Fibroblast of lung (primary cell): ENCODE measurements around the gene LZTR1. TPM values are rescaled to one million over a fixed set of nuclear protein-coding genes. Genes with fewer than 3 reads are reported as not detected.
"Not testable (repeated sequence)": the region's sequence is repeated elsewhere in the genome, so short reads cannot be mapped to it uniquely, and the experiment has no call there.

Experiments
- DNase-seq, 2 donors: peaks; one replicate each; pipeline versions ENCODE4 v3.0.0 to v3.0.0-alpha.2; 2010; ENCODE audit warnings: low read depth in 2 of 2
- H2AFZ ChIP-seq: 2 replicates; pipeline ENCODE4 v1.5.1; 2012; ENCODE audit warnings: low read length, control low read depth, inconsistent platforms
- H3K27ac ChIP-seq: 2 replicates; pipeline ENCODE4 v1.5.1; 2011; ENCODE audit warnings: low read length, control low read depth; ENCODE audit not compliant: insufficient read depth
- H3K27me3 ChIP-seq: 2 replicates; pipeline ENCODE4 v1.5.1; 2011; ENCODE audit warnings: mild to moderate bottlenecking, low read length; ENCODE audit not compliant: control insufficient read depth, insufficient read depth
- H3K36me3 ChIP-seq: 2 replicates; pipeline ENCODE4 v1.5.1; 2011; ENCODE audit warnings: low read length; ENCODE audit not compliant: control insufficient read depth, insufficient read depth
- H3K4me1 ChIP-seq: 2 replicates; pipeline ENCODE4 v1.5.1; 2011; ENCODE audit warnings: low read length; ENCODE audit not compliant: control insufficient read depth, insufficient read depth; ENCODE audit errors: extremely low read depth
- H3K4me2 ChIP-seq: 2 replicates; pipeline ENCODE4 v1.5.1; 2011; ENCODE audit warnings: low read length, control low read depth; ENCODE audit not compliant: insufficient read depth; ENCODE audit errors: extremely low read depth
- H3K4me3 ChIP-seq, 4 experiments: fragments of 200-600 bp in 1 of 4; sonication (generic) in 1 of 4; replicated peaks in 1 of 4; 2 replicates each; pipeline ENCODE4 v1.5.1; 2011 to 2016; ENCODE audit warnings: low read length in 4 of 4, low read depth in 3 of 4, mild to moderate bottlenecking in 3 of 4, control low read depth in 2 of 4, inconsistent platforms in 1 of 4, mixed read lengths in 1 of 4; ENCODE audit not compliant: insufficient read depth in 1 of 4; ENCODE audit errors: control extremely low read depth in 1 of 4
- H3K79me2 ChIP-seq: 2 replicates; pipeline ENCODE4 v1.5.1; 2012; ENCODE audit warnings: mild to moderate bottlenecking, low read length, inconsistent platforms; ENCODE audit not compliant: control insufficient read depth, insufficient read depth
- H3K9ac ChIP-seq: 2 replicates; pipeline ENCODE4 v1.5.1; 2011; ENCODE audit warnings: mild to moderate bottlenecking, low read length, control low read depth; ENCODE audit not compliant: insufficient read depth
- H3K9me3 ChIP-seq: 2 replicates; pipeline ENCODE4 v1.5.1; 2012; ENCODE audit warnings: low read depth, low read length; ENCODE audit not compliant: control insufficient read depth, insufficient read depth
- H4K20me1 ChIP-seq: 2 replicates; pipeline ENCODE4 v1.5.1; 2011; ENCODE audit warnings: low read length; ENCODE audit not compliant: control insufficient read depth, insufficient read depth; ENCODE audit errors: extremely low read depth
- EZH2 ChIP-seq: IDR thresholded peaks from 2 replicates; pipeline ENCODE4 v1.5.1; 2012; ENCODE audit warnings: low read length, control low read depth, mild to moderate bottlenecking; ENCODE audit errors: missing control alignments
- polyA plus RNA-seq, 2 donors: library from polyadenylated mRNA; depleted of rRNA in 1 of 2; stranded (reverse) in 1 of 2; unstranded in 1 of 2; fragments of >200 nt; gene quantifications; 2 replicates each; pipeline ENCODE4 v1.2.1, GENCODE V29; 2011 to 2012; ENCODE audit warnings: missing spikeins in 1 of 2
- total RNA-seq: library from RNA; depleted of rRNA; stranded (reverse); fragments of >200 nt; gene quantifications from 2 replicates; pipeline ENCODE4 v1.2.1, GENCODE V29; 2014
- TF ChIP-seq, protein P1 (sequence below), 2 donors: IDR thresholded peaks in 1 of 2; conservative IDR thresholded peaks in 1 of 2; 1 replicate in 1 of 2; 2 replicates in 1 of 2; pipeline ENCODE4 v1.5.1; 2011 to 2012; ENCODE audit warnings: low read length in 2 of 2, control low read depth in 1 of 2, inconsistent platforms in 1 of 2, low read depth in 1 of 2, mild to moderate bottlenecking in 1 of 2

Gene LZTR1
- total and polyA plus RNA-seq, 2 donors (not counting 1 experiment from before 2014, with no cell fraction given), result 27.4 to 75.8 TPM

- TF ChIP-seq EZH2, result no peak
- TF ChIP-seq, protein P1, sequence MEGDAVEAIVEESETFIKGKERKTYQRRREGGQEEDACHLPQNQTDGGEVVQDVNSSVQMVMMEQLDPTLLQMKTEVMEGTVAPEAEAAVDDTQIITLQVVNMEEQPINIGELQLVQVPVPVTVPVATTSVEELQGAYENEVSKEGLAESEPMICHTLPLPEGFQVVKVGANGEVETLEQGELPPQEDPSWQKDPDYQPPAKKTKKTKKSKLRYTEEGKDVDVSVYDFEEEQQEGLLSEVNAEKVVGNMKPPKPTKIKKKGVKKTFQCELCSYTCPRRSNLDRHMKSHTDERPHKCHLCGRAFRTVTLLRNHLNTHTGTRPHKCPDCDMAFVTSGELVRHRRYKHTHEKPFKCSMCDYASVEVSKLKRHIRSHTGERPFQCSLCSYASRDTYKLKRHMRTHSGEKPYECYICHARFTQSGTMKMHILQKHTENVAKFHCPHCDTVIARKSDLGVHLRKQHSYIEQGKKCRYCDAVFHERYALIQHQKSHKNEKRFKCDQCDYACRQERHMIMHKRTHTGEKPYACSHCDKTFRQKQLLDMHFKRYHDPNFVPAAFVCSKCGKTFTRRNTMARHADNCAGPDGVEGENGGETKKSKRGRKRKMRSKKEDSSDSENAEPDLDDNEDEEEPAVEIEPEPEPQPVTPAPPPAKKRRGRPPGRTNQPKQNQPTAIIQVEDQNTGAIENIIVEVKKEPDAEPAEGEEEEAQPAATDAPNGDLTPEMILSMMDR (conservative IDR thresholded peaks at IDR 0.05 in 1 of 2, IDR thresholded peaks at IDR 0.05 in 1 of 2; ENCODE audit: low read depth in 1 of 2, low read length in 2 of 2), result no peak
- no peak for DNase-seq
- H3K4me3 ChIP-seq, result no peak overlapping the region
- H3K79me2 ChIP-seq, result no peaks in the 10 kb centered on the region
- peaks cover 30% of the 10 kb centered on the region for H3K4me1 ChIP-seq
- no peaks in the 10 kb centered on the region for H3K9me3 ChIP-seq
- H2AFZ ChIP-seq, result no peak overlapping the region
- H3K27me3 ChIP-seq, result no peaks in the 10 kb centered on the region
- no peak overlapping the region for H3K27ac ChIP-seq
- no peaks in the 10 kb centered on the region for H3K36me3 ChIP-seq
- H4K20me1 ChIP-seq, result no peaks in the 10 kb centered on the region
- no peak overlapping the region for H3K4me2 ChIP-seq
- no peak overlapping the region for H3K9ac ChIP-seq
Observed at GRCh38 chr22:21047730-21048129, 65.6 kb downstream of the LZTR1 start.

DNA sequence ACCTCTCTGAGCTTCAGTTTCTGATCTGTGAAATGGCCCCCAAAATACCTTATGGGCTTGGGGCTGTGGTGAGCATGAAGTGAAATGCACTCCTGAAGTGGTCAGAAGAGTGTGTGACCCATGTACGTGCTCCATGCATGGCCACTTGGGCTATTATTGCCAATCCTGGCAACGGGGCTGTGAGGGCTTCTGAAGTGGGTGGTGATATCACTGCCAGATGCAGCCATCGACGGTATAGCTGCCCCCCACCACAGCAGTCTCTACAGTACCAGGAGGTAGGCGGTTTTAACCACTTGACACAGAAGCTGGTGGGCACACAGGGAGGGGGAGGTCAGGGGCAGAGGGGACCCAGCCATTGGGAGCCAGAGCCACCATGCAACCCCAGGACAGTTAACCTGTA lies 66.4 kb downstream of the LZTR1 start:
- H3K27ac ChIP-seq, H3K36me3 ChIP-seq, DNase-seq, H4K20me1 ChIP-seq, H3K4me2 ChIP-seq, H3K9me3 ChIP-seq, H3K9ac ChIP-seq, H3K79me2 ChIP-seq, H2AFZ ChIP-seq, H3K4me3 ChIP-seq, H3K27me3 ChIP-seq: not testable (repeated sequence)
- H3K4me1 ChIP-seq, result peaks cover 23% of the 10 kb centered on the region

Other genes starting within 250 kb of the LZTR1 start
- gene SERPIND1, start 208.2 kb upstream of the LZTR1 start, total RNA-seq, result not detected in 2 replicates
- 0.03 TPM in 2 replicates for gene SERPIND1, start 208.2 kb upstream of the LZTR1 start, polyA plus RNA-seq
- gene PI4KA, start 123.5 kb upstream of the LZTR1 start, total RNA-seq, result 32.9 and 40.6 TPM in 2 replicates
- gene PI4KA, start 123.5 kb upstream of the LZTR1 start, polyA plus RNA-seq, result 26.4 and 34.5 TPM in 2 replicates
- 9.2 and 10.6 TPM in 2 replicates for gene SNAP29, start 123.3 kb upstream of the LZTR1 start, total RNA-seq
- 36.1 and 37.0 TPM in 2 replicates for gene SNAP29, start 123.3 kb upstream of the LZTR1 start, polyA plus RNA-seq
- 39.8 and 45.1 TPM in 2 replicates for gene CRKL, start 64.9 kb upstream of the LZTR1 start, total RNA-seq
- 23.8 and 26.0 TPM in 2 replicates for gene CRKL, start 64.9 kb upstream of the LZTR1 start, polyA plus RNA-seq
- gene AIFM3, start 15.0 kb upstream of the LZTR1 start, total RNA-seq, result 1.3 and 2.0 TPM in 2 replicates
- gene AIFM3, start 15.0 kb upstream of the LZTR1 start, polyA plus RNA-seq, result 0.14 and 0.15 TPM in 2 replicates
- 25.9 and 26.3 TPM in 2 replicates for gene THAP7, start 19.8 kb downstream of the LZTR1 start, total RNA-seq
- 15.7 and 15.8 TPM in 2 replicates for gene THAP7, start 19.8 kb downstream of the LZTR1 start, polyA plus RNA-seq
- 4.6 and 17.8 TPM in 2 replicates for gene P2RX6, start 32.9 kb downstream of the LZTR1 start, total RNA-seq
- 0.84 and 3.6 TPM in 2 replicates for gene P2RX6, start 32.9 kb downstream of the LZTR1 start, polyA plus RNA-seq
- 0.26 and 0.83 TPM in 2 replicates for gene SLC7A4, start 50.3 kb downstream of the LZTR1 start, total RNA-seq
- 0.08 and 0.92 TPM in 2 replicates for gene SLC7A4, start 50.3 kb downstream of the LZTR1 start, polyA plus RNA-seq
- under 0.01 TPM in 1 of 2 replicates, not detected in the other for gene LRRC74B, start 63.6 kb downstream of the LZTR1 start, total RNA-seq
- gene LRRC74B, start 63.6 kb downstream of the LZTR1 start, polyA plus RNA-seq, result not detected in 2 replicates